ENCODE measurements around the gene TXNDC12.

TXNDC12 gene

DNA sequence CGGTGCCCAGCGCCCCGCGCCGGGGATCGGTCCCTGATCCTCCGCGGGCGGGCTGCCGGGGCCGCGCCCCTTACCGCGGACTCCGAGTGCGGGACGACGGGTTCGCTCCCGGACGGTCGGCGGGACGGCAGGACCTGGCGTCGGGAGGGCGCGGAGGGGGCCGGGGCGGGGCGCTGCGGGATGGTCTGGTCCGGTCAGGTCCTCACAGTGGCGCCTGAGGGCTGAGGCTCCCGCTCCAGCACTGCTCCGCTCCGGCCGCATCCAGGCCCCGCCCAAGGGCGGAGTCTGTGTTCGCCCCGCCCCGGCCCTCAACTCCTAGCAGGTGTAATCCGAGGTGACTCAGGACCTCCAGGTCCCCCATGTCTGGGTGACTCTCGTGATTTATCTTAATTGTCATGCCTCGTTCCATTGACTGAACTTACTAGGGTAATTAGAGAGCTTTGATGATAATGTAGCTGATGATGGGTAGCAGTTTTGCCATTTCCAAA is 64.5 kb downstream of the TXNDC12 start, which contains the start of gene RAB3B:
Gene RAB3B (minus strand): TSS at position 223 of the 488 bp plus-strand sequence. CDS start 13,583 bp downstream, outside the sequence.
- H2AFZ ChIP-seq (ENCODE audit: low read depth, low read length, severe bottlenecking): peak within 1 kb of the TSS; percentile 48
- no peaks in the 10 kb centered on the region for H3F3A ChIP-seq (ENCODE audit: insufficient read depth)
- no peak within 1 kb of the TSS for H3K27ac ChIP-seq (ENCODE audit: low read depth, low read length)
- H3K9me3 ChIP-seq (ENCODE audit: insufficient read depth, low read length): no peaks in the 10 kb centered on the region
- no peaks in the 10 kb centered on the region for H4K20me1 ChIP-seq (ENCODE audit: low read depth, low read length)
- peak within 1 kb of the TSS; percentile 34 for H3K4me3 ChIP-seq (ENCODE audit: insufficient read depth, low read length, poor library complexity, severe bottlenecking)
- H3K27me3 ChIP-seq (ENCODE audit: low read length): no peaks in the 10 kb centered on the region
- TF ChIP-seq, protein P1, sequence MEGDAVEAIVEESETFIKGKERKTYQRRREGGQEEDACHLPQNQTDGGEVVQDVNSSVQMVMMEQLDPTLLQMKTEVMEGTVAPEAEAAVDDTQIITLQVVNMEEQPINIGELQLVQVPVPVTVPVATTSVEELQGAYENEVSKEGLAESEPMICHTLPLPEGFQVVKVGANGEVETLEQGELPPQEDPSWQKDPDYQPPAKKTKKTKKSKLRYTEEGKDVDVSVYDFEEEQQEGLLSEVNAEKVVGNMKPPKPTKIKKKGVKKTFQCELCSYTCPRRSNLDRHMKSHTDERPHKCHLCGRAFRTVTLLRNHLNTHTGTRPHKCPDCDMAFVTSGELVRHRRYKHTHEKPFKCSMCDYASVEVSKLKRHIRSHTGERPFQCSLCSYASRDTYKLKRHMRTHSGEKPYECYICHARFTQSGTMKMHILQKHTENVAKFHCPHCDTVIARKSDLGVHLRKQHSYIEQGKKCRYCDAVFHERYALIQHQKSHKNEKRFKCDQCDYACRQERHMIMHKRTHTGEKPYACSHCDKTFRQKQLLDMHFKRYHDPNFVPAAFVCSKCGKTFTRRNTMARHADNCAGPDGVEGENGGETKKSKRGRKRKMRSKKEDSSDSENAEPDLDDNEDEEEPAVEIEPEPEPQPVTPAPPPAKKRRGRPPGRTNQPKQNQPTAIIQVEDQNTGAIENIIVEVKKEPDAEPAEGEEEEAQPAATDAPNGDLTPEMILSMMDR (IDR thresholded peaks at IDR 0.05; ENCODE audit: insufficient read depth, low read length, poor library complexity, severe bottlenecking): no peak
- no peak for TF ChIP-seq EZH2phosphoT487 (conservative IDR thresholded peaks at IDR 0.05; ENCODE audit: low read length)
- no peaks in the 10 kb centered on the region for H3K36me3 ChIP-seq (ENCODE audit: low read length)
- no peaks in the 10 kb centered on the region for H3K9me2 ChIP-seq (replicated peaks; ENCODE audit: insufficient read depth, low read length)
- 0 out of 2 replicates have a peak within 1 kb of the TSS, but pooled peaks have one; percentile 29 for H3K9ac ChIP-seq (ENCODE audit: low read length)
- H3K4me2 ChIP-seq (ENCODE audit: low read depth, low read length, poor library complexity, severe bottlenecking): peak within 1 kb of the TSS; percentile 41
- no peaks in the 10 kb centered on the region for H3K79me2 ChIP-seq (ENCODE audit: insufficient read depth, low read length)

DNA sequence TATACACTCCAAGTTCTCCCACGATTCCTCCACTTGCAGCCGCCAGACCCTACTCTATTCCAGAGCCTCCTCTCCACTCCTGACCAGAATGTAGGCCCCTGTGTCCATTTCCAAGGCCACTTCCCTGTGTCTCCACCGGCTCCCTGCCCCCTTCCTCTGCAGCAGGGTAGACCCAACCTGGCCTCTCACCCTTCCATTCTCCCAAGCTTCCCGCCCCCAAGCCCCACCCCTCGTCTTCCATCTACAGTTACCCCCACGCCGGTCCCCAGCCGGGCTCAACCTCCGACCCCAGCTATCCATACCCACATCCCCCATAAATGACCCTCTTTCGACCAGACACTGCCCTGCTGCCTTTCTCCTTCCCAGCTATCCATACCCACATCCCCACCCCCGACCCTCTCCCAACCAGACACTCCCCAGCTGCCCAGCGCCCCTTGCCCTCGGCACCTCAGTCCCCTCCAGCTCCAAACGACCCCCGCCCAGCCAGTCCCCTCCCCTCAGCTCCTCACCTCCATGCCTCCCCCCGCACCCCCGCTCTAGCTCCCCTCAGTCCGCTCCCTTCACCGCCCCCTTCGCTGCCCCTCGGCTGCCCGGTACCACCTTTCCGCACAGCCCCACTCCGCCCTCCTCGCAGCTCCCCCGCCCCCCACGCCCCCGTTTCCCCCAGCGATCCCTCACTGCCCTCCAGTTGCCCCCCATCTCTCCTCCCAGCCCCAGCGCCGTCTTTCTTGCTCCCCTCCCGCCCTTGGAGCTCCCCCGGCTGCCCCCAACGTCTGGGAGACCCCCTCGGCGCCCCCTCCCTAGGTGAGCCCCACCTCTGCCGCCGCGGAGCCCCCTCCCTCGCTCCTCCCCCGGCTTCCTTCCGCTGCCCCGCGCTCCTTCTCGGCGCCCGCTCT is 65.2 kb downstream of the TXNDC12 start:
- H2AFZ ChIP-seq (ENCODE audit: low read depth, low read length, severe bottlenecking): peak overlapping the region; percentile 48

DNA sequence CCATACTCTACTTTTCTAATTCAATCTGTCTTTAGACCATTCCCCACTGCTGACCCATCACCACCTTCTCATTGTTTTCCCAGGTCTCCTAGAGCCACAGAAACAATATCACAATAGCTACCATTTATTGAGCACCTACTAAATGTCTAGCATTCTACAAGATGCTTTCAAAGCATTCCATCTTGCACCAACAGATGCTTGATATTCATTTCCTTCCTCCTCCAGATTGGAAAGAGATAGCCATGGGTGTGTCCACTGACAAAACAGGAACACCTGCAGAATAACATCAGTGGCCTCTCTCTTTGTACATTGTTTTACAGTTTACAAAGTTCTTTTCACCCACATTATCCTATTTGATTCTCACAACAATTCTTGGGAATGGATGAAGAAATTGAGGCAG is 66.7 kb downstream of the TXNDC12 start:
- no peaks in the 10 kb centered on the region for H4K20me1 ChIP-seq (ENCODE audit: low read depth, low read length)
- H3K27ac ChIP-seq (ENCODE audit: low read depth, low read length): no peak overlapping the region
- no peak overlapping the region for H3K4me3 ChIP-seq (ENCODE audit: insufficient read depth, low read length, poor library complexity, severe bottlenecking)
- no peak overlapping the region for H3K9ac ChIP-seq (ENCODE audit: low read length)
- no peaks in the 10 kb centered on the region for H3F3A ChIP-seq (ENCODE audit: insufficient read depth)
- no peak overlapping the region for H3K4me2 ChIP-seq (ENCODE audit: low read depth, low read length, poor library complexity, severe bottlenecking)
- no peaks in the 10 kb centered on the region for H3K27me3 ChIP-seq (ENCODE audit: low read length)
- no peaks in the 10 kb centered on the region for H3K79me2 ChIP-seq (ENCODE audit: insufficient read depth, low read length)
- H3K9me3 ChIP-seq (ENCODE audit: insufficient read depth, low read length): no peaks in the 10 kb centered on the region
- TF ChIP-seq, protein P1 (IDR thresholded peaks at IDR 0.05; ENCODE audit: insufficient read depth, low read length, poor library complexity, severe bottlenecking): no peak
- no peak for TF ChIP-seq EZH2phosphoT487 (conservative IDR thresholded peaks at IDR 0.05; ENCODE audit: low read length)
- no peak overlapping the region for H2AFZ ChIP-seq (ENCODE audit: low read depth, low read length, severe bottlenecking)
- H3K36me3 ChIP-seq (ENCODE audit: low read length): no peaks in the 10 kb centered on the region
- no peaks in the 10 kb centered on the region for H3K9me2 ChIP-seq (replicated peaks; ENCODE audit: insufficient read depth, low read length)

More for the DNA sequence above, 65.2 kb downstream of the TXNDC12 start:
- Histone ChIP-seq H3K4me2 (ENCODE audit: low read depth, low read length, poor library complexity, severe bottlenecking) (peak overlapping the region; percentile 41), H3K9me2 (replicated peaks; ENCODE audit: insufficient read depth, low read length) (no peaks in the 10 kb centered on the region), H3K27me3 (ENCODE audit: low read length) (no peaks in the 10 kb centered on the region), H3K9ac (ENCODE audit: low read length) (0 out of 2 replicates have a peak overlapping the region, but pooled peaks have one; percentile 29), H3F3A (ENCODE audit: insufficient read depth) (no peaks in the 10 kb centered on the region), H3K36me3 (ENCODE audit: low read length) (no peaks in the 10 kb centered on the region), H3K9me3 (ENCODE audit: insufficient read depth, low read length) (no peaks in the 10 kb centered on the region), H3K4me3 (ENCODE audit: insufficient read depth, low read length, poor library complexity, severe bottlenecking) (peak overlapping the region; percentile 34), H4K20me1 (ENCODE audit: low read depth, low read length) (no peaks in the 10 kb centered on the region), H3K27ac (ENCODE audit: low read depth, low read length) (no peak overlapping the region), H3K79me2 (ENCODE audit: insufficient read depth, low read length) (no peaks in the 10 kb centered on the region)
- TF ChIP-seq, protein P1 (IDR thresholded peaks at IDR 0.05; ENCODE audit: insufficient read depth, low read length, poor library complexity, severe bottlenecking): no peak
- TF ChIP-seq EZH2phosphoT487 (conservative IDR thresholded peaks at IDR 0.05; ENCODE audit: low read length): no peak
